Fibroblast of pulmonary artery (primary cell): Measurements from ENCODE around the gene FLYWCH1.

Source experiments
- DNase-seq: peaks from one replicate; pipeline ENCODE4 v3.0.0-alpha.2; 2010; ENCODE audit warnings: low read depth
- H3K4me3 ChIP-seq: replicated peaks from 2 replicates; pipeline ENCODE4 v1.5.1; 2011; ENCODE audit warnings: low read depth, mild to moderate bottlenecking, control low read depth, low read length, moderate library complexity
- TF ChIP-seq, protein P1 (sequence below): IDR thresholded peaks from 2 replicates; pipeline ENCODE4 v1.5.1; 2011; ENCODE audit warnings: mild to moderate bottlenecking, control low read depth, low read length, inconsistent platforms; ENCODE audit errors: missing control alignments

FLYWCH1 gene

DNA sequence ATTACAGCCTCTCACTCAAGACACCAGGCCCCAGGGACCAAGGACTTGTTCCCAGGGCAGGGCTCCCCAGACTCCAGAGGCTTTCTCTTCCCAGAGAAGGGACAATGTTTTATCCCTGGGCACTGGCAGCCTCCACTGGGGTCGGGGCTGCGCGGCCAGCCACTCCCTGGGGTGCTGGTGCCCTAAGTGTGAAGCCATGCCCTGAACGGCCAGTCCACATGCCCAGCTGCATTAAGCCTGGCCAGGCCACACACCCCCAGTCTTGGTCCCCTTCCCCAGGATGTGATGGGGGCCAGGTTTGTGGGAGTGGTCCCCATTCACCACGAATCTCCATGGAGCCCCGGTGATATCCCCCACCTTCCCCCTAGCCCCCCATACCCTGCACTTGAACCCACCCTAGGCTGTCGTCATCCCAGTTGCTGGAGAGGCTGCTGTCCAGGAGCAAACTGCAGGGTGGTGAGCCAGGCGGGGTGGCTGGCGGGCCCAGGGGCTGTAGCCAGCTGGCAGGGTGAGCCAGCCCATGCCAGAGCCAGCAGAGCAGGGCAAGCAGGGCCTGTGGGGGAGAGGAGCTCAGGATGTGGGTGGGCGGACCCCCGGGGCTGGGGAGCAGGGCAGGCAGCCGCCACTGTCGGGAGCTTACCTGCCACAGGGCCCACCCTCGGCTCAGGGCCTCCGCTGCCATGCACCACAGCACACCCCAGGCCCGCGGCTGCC, 62.0 kb downstream of the FLYWCH1 start:
- DNase-seq: no peak
- TF ChIP-seq, protein P1, sequence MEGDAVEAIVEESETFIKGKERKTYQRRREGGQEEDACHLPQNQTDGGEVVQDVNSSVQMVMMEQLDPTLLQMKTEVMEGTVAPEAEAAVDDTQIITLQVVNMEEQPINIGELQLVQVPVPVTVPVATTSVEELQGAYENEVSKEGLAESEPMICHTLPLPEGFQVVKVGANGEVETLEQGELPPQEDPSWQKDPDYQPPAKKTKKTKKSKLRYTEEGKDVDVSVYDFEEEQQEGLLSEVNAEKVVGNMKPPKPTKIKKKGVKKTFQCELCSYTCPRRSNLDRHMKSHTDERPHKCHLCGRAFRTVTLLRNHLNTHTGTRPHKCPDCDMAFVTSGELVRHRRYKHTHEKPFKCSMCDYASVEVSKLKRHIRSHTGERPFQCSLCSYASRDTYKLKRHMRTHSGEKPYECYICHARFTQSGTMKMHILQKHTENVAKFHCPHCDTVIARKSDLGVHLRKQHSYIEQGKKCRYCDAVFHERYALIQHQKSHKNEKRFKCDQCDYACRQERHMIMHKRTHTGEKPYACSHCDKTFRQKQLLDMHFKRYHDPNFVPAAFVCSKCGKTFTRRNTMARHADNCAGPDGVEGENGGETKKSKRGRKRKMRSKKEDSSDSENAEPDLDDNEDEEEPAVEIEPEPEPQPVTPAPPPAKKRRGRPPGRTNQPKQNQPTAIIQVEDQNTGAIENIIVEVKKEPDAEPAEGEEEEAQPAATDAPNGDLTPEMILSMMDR: no peak
- no peak overlapping the region for H3K4me3 ChIP-seq

GRCh38 chr16:2974319-2975056, 62.8 kb downstream of the FLYWCH1 start:
- H3K4me3 ChIP-seq: no peak overlapping the region
- TF ChIP-seq, protein P1: no peak
- no peak for DNase-seq

GRCh38 chr16:2975161-2975795, 63.5 kb downstream of the FLYWCH1 start:
- no peak overlapping the region for H3K4me3 ChIP-seq
- TF ChIP-seq, protein P1: no peak
- DNase-seq: no peak

DNA sequence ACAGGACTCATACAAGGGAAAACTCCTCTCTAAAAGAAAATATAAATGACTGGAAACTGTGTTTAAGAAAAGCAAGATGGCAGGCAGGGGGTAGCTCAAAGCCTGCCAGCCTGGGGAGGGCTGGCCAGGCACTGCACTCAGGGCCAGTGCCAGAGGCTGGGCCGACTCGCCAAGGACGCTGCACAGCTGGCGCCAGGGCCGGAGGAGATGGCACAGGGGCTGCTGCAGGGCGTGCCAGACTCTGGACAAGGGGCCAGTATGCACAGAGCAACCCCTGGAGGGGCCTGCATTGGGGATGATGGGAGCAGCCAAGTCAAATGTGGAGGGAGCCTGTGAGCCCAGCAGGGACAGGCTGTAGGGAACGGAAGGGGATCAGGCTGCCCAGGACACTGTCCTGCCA, 64.5 kb downstream of the FLYWCH1 start:
- no peak overlapping the region for H3K4me3 ChIP-seq
- no peak for DNase-seq
- TF ChIP-seq, protein P1: no peak

DNA sequence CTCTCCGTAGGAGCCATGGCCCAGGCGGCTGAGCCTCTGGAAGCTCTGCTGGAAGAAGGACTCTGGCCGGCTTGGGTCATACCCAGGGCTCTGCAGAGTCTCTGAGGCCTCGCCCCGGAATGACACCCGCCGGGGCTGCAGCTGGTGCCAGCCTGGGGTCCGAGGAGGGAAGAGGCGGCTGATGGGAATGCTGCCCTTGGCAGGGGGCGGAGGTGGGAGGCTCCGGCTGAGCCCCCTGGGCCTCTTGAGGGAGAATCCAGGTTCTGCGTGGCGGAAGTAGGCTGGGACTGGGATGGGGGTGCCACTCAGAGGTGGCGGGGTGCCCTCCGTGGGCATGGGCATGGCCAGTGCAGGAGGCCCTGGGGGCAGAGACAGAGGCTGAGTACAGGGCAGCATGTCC, 64.9 kb downstream of the FLYWCH1 start:
- no peak for DNase-seq
- no peak overlapping the region for H3K4me3 ChIP-seq
- TF ChIP-seq, protein P1: no peak

- no peak overlapping the region for H3K4me3 ChIP-seq
- no peak for DNase-seq
- TF ChIP-seq, protein P1: no peak
Observed at GRCh38 chr16:2977440-2977839, 65.7 kb downstream of the FLYWCH1 start.
